H9 (cell line): ENCODE data around the gene TLR3. TPM values are rescaled to one million over a fixed set of nuclear protein-coding genes. Genes with fewer than 3 reads are reported as not detected.
"Not testable (repeated sequence)": the region's sequence is repeated elsewhere in the genome, so short reads cannot be mapped to it uniquely, and the experiment has no call there.

Experiments used
- DNase-seq: peaks from one replicate; pipeline ENCODE4 v3.0.0-alpha.2; 2017
- H2AFZ ChIP-seq: one replicate; pipeline ENCODE4 v1.6.1; 2013; ENCODE audit warnings: mild to moderate bottlenecking, low read length, control low read depth, moderate library complexity
- H2AK5ac ChIP-seq: 2 replicates; pipeline ENCODE4 v1.6.1; 2013; ENCODE audit warnings: low read length, control low read depth, mixed read lengths; ENCODE audit not compliant: insufficient read length
- H2BK120ac ChIP-seq: one replicate; pipeline ENCODE4 v1.6.1; 2013; ENCODE audit warnings: low read depth, mild to moderate bottlenecking, low read length, control low read depth, inconsistent platforms; ENCODE audit not compliant: poor library complexity, severe bottlenecking
- H2BK12ac ChIP-seq: 2 replicates; pipeline ENCODE4 v1.6.1; 2013; ENCODE audit warnings: low read length, control low read depth, mixed read lengths, low read depth; ENCODE audit not compliant: insufficient read length
- H2BK15ac ChIP-seq: 2 replicates; pipeline ENCODE4 v1.6.1; 2013; ENCODE audit warnings: low read depth, low read length, control low read depth
- H2BK20ac ChIP-seq: one replicate; pipeline ENCODE4 v1.6.1; 2013; ENCODE audit warnings: low read depth, mild to moderate bottlenecking, low read length, control low read depth, inconsistent platforms; ENCODE audit not compliant: poor library complexity, severe bottlenecking
- H2BK5ac ChIP-seq: 2 replicates; pipeline ENCODE4 v1.6.1; 2013; ENCODE audit warnings: low read length, control low read depth, mixed read lengths; ENCODE audit not compliant: insufficient read length
- H3K14ac ChIP-seq: 2 replicates; pipeline ENCODE4 v1.6.1; 2013; ENCODE audit warnings: low read length, control low read depth; ENCODE audit not compliant: insufficient read depth
- H3K18ac ChIP-seq: 2 replicates; pipeline ENCODE4 v1.6.1; 2013; ENCODE audit warnings: low read depth, mild to moderate bottlenecking, mixed read lengths, low read length, control low read depth; ENCODE audit not compliant: insufficient read length
- H3K23ac ChIP-seq: 2 replicates; pipeline ENCODE4 v1.6.1; 2013; ENCODE audit warnings: low read length, control low read depth, mixed read lengths, low read depth; ENCODE audit not compliant: insufficient read length
- H3K23me2 ChIP-seq: 2 replicates; pipeline ENCODE4 v1.6.1; 2013; ENCODE audit warnings: low read depth, mild to moderate bottlenecking, mixed read lengths, low read length, control low read depth; ENCODE audit not compliant: insufficient read length, poor library complexity, severe bottlenecking
- H3K27ac ChIP-seq: 2 replicates; pipeline ENCODE4 v1.5.1; 2013; ENCODE audit warnings: low read length, control low read depth, mixed read lengths, low read depth; ENCODE audit not compliant: insufficient read length
- H3K27me3 ChIP-seq: 2 replicates; pipeline ENCODE4 v1.6.1; 2013; ENCODE audit warnings: low read length, control low read depth, inconsistent platforms; ENCODE audit not compliant: insufficient read depth
- H3K4ac ChIP-seq: 2 replicates; pipeline ENCODE4 v1.6.1; 2013; ENCODE audit warnings: low read depth, mild to moderate bottlenecking, control low read depth, inconsistent platforms, low read length, moderate library complexity
- H3K4me1 ChIP-seq: 2 replicates; pipeline ENCODE4 v1.6.1; 2013; ENCODE audit warnings: low read length, control low read depth, inconsistent platforms; ENCODE audit not compliant: insufficient read depth
- H3K4me2 ChIP-seq: 2 replicates; pipeline ENCODE4 v1.6.1; 2013; ENCODE audit warnings: low read length, control low read depth, mixed read lengths; ENCODE audit not compliant: insufficient read length, insufficient read depth
- H3K56ac ChIP-seq: 2 replicates; pipeline ENCODE4 v1.6.1; 2013; ENCODE audit warnings: low read depth, mild to moderate bottlenecking, mixed read lengths, low read length, control low read depth; ENCODE audit not compliant: insufficient read length
- H3K79me1 ChIP-seq: 2 replicates; pipeline ENCODE4 v1.6.1; 2013; ENCODE audit warnings: low read depth, mild to moderate bottlenecking, moderate library complexity, low read length, control low read depth, inconsistent platforms; ENCODE audit not compliant: insufficient read depth, poor library complexity, severe bottlenecking
- H3K79me2 ChIP-seq: 2 replicates; pipeline ENCODE4 v1.6.1; 2013; ENCODE audit warnings: low read length, control low read depth, inconsistent platforms; ENCODE audit not compliant: insufficient read depth
- H3K9ac ChIP-seq: 2 replicates; pipeline ENCODE4 v1.6.1; 2013; ENCODE audit warnings: low read length, control low read depth, mixed read lengths; ENCODE audit not compliant: insufficient read length; ENCODE audit errors: extremely low read depth
- H3K9me3 ChIP-seq: one replicate; pipeline ENCODE4 v1.6.1; 2013; ENCODE audit warnings: low read depth, low read length, inconsistent platforms; ENCODE audit not compliant: control insufficient read depth
- H3T11ph ChIP-seq: one replicate; pipeline ENCODE4 v1.6.1; 2013; ENCODE audit warnings: mild to moderate bottlenecking, low read length, control low read depth, inconsistent platforms
- H4K20me1 ChIP-seq: one replicate; pipeline ENCODE4 v1.6.1; 2013; ENCODE audit not compliant: control insufficient read depth, insufficient read length, insufficient read depth
- H4K5ac ChIP-seq: 2 replicates; pipeline ENCODE4 v1.6.1; 2013; ENCODE audit warnings: low read depth, mild to moderate bottlenecking, mixed read lengths, low read length, control low read depth; ENCODE audit not compliant: insufficient read length
- H4K8ac ChIP-seq: replicated peaks from 2 replicates; pipeline ENCODE4 v1.6.1; 2013; ENCODE audit warnings: low read length, control low read depth, mixed read lengths, low read depth; ENCODE audit not compliant: insufficient read length
- H4K91ac ChIP-seq: 2 replicates; pipeline ENCODE4 v1.6.1; 2013; ENCODE audit warnings: low read depth, mild to moderate bottlenecking, moderate library complexity, mixed read lengths, low read length, control low read depth; ENCODE audit not compliant: insufficient read length
- H3K27ac Mint-ChIP-seq, 3 experiments: 2 replicates in 2 of 3; 3 replicates in 1 of 3; pipeline ENCODE4 v1.8.0; 2020 to 2021; ENCODE audit warnings: mixed read lengths in 3 of 3, mild to moderate bottlenecking in 1 of 3, moderate library complexity in 1 of 3
- H3K27me3 Mint-ChIP-seq: 2 replicates; pipeline ENCODE4 v1.8.0; 2021; ENCODE audit warnings: low read depth, mild to moderate bottlenecking, moderate library complexity, mixed read lengths
- H3K36me3 Mint-ChIP-seq, 3 experiments: 2 replicates in 2 of 3; 3 replicates in 1 of 3; pipeline ENCODE4 v1.8.0; 2020 to 2021; ENCODE audit warnings: low read depth in 3 of 3, mixed read lengths in 3 of 3; ENCODE audit not compliant: insufficient read depth in 1 of 3
- H3K4me1 Mint-ChIP-seq, 2 experiments: 2 replicates each; pipeline ENCODE4 v1.8.0; 2020; ENCODE audit warnings: mixed read lengths in 2 of 2
- H3K4me3 Mint-ChIP-seq, 2 experiments: 2 replicates in 1 of 2; 3 replicates in 1 of 2; pipeline ENCODE4 v1.8.0; 2020 to 2021; ENCODE audit warnings: mild to moderate bottlenecking in 2 of 2, mixed read lengths in 2 of 2, moderate library complexity in 1 of 2
- H3K9me3 Mint-ChIP-seq, 2 experiments: 2 replicates in 1 of 2; 3 replicates in 1 of 2; pipeline ENCODE4 v1.8.0; 2020; ENCODE audit warnings: mild to moderate bottlenecking in 2 of 2, mixed read lengths in 2 of 2, moderate library complexity in 1 of 2
- CTCF ChIP-seq: fragments of 200-600 bp; sonication (generic); conservative IDR thresholded peaks from 3 replicates; pipeline ENCODE4 v1.8.0; 2021; ENCODE audit warnings: antibody characterized with exemption, mild to moderate bottlenecking
- WGBS: extraction: QIAGEN DNeasy Blood & Tissue Kit; methylation state at CpG from one replicate; pipeline ENCODE4 v1.1.7; 2013; ENCODE audit warnings: missing lambda C conversion rate, low lambda C conversion rate, mixed read lengths; ENCODE audit not compliant: insufficient read length; ENCODE audit errors: extremely low coverage; 5-methylcytosine and 5-hydroxymethylcytosine counted together
- total RNA-seq: library from RNA; stranded (reverse); gene quantifications from 2 replicates; pipeline ENCODE4 v1.2.1, GENCODE V29; 2021

Gene TLR3
- total RNA-seq, 1 experiment from 2014 or later, result 0.92 TPM

DNA sequence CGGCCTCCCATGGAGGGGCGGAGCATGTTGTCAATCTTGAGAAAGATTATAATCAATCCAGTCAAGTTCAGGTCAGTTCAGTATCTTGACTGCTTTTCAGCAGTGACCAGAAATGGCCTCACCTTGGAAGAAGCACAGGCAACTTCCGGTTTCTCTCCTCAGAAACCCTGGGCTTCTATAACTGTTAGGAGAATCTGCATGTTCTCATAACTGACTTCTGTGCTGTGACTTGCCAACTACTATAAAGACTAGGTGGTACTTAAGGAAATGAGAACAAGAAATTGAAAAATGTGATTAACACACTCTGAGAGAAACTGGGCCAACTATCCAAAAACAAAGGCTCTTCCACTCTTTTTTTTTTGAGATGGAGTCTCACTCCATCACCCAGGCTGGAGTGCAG, 35.9 kb upstream of the TLR3 start:
- H3K27ac ChIP-seq, result no peak overlapping the region
- no peak for TF ChIP-seq CTCF
- no peaks in the 10 kb centered on the region for H3K79me1 ChIP-seq
- H2AFZ ChIP-seq, result no peak overlapping the region
- peaks cover 25 to 58% (median 38%) of the 10 kb centered on the region in 3 experiments for H3K36me3 Mint-ChIP-seq
- peaks cover 27% of the 10 kb centered on the region for H3K9me3 ChIP-seq
- H2BK5ac ChIP-seq, result no peak overlapping the region
- no peak overlapping the region for H3K4me3 Mint-ChIP-seq
- H3K4me1 ChIP-seq, result peaks cover 20% of the 10 kb centered on the region; the same call in 1 of the 2 replicates
- H3T11ph ChIP-seq, result no peak overlapping the region
- H3K4me2 ChIP-seq, result no peak overlapping the region
- H2BK15ac ChIP-seq, result no peak overlapping the region
- no peak overlapping the region for H2BK12ac ChIP-seq
- no peak overlapping the region for H3K4ac ChIP-seq
- no peak for DNase-seq
- no peak overlapping the region for H3K23ac ChIP-seq
- H3K27me3 ChIP-seq, result no peaks in the 10 kb centered on the region
- no peak overlapping the region for H3K14ac ChIP-seq
- no peak overlapping the region for H3K9ac ChIP-seq
- H3K27ac Mint-ChIP-seq, result no peak overlapping the region
- no peak overlapping the region for H4K91ac ChIP-seq
- no peak overlapping the region for H4K8ac ChIP-seq
- no peak overlapping the region for H2AK5ac ChIP-seq
- no peaks in the 10 kb centered on the region for H4K20me1 ChIP-seq
- no peak overlapping the region for H3K56ac ChIP-seq
- no peak overlapping the region for H4K5ac ChIP-seq
- peaks cover 1% of the 10 kb centered on the region for H3K27me3 Mint-ChIP-seq
- no peak overlapping the region for H3K18ac ChIP-seq
- H2BK20ac ChIP-seq, result no peak overlapping the region
- H3K79me2 ChIP-seq, result no peaks in the 10 kb centered on the region
- no peak overlapping the region for H2BK120ac ChIP-seq
- H3K4me1 Mint-ChIP-seq, result peaks cover 44 to 49% of the 10 kb centered on the region in 2 experiments
- WGBS, result no CpG with 5 or more reads among the region's 3 CpGs
- no peaks in the 10 kb centered on the region for H3K23me2 ChIP-seq
- peaks cover 54 to 55% of the 10 kb centered on the region in 2 experiments for H3K9me3 Mint-ChIP-seq

DNA sequence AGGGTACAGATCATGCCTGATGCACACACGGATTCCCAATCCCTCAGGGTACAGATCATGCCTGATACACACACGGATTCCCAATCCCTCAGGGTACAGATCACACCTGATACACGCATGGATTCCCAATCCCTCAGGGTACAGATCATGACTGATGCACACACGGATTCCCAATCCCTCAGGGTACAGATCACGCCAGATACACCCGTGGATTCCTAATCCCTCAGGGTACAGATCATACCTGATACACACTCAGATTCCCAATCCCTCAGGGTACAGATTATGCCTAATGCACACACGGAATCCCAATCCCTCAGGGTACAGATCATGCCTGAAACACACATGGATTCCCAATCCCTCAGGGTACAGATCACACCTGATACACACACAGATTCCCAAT, 34.3 kb upstream of the TLR3 start:
- Mint-ChIP-seq H3K36me3 (peaks cover 25 to 55% (median 35%) of the 10 kb centered on the region in 3 experiments), H3K4me1 (peaks cover 31 to 41% of the 10 kb centered on the region in 2 experiments), H3K9me3 (peaks cover 51 to 52% of the 10 kb centered on the region in 2 experiments)
- not testable (repeated sequence) for H3K9ac ChIP-seq, H3K79me2 ChIP-seq, H2BK20ac ChIP-seq, H3K56ac ChIP-seq, H4K5ac ChIP-seq, H4K91ac ChIP-seq, H4K8ac ChIP-seq, H3T11ph ChIP-seq, H3K4ac ChIP-seq, H3K27me3 ChIP-seq, H3K79me1 ChIP-seq, H4K20me1 ChIP-seq, H2AFZ ChIP-seq, H3K14ac ChIP-seq, H3K18ac ChIP-seq, H3K27ac Mint-ChIP-seq, DNase-seq, H2BK12ac ChIP-seq, H3K4me2 ChIP-seq, H3K23ac ChIP-seq, H3K4me3 Mint-ChIP-seq, H3K27ac ChIP-seq, H2BK5ac ChIP-seq, H2BK15ac ChIP-seq, H2AK5ac ChIP-seq, H3K27me3 Mint-ChIP-seq, H3K23me2 ChIP-seq, H2BK120ac ChIP-seq
- H3K9me3 ChIP-seq, result peaks cover 27% of the 10 kb centered on the region
- WGBS, result no CpG with 5 or more reads among the region's 7 CpGs
- H3K4me1 ChIP-seq, result peaks cover 17% of the 10 kb centered on the region; the same call in 1 of the 2 replicates
